ENCODE results near the gene CTTN. TPM values are rescaled to one million over a fixed set of nuclear protein-coding genes. Genes with fewer than 3 reads are reported as not detected.

CTTN gene
- total and polyA plus RNA-seq, 9 of the 15 experiments (the other 6 are each of a cell fraction or from before 2014, with no cell fraction given), result 9.9 to 158 (median 99.7) TPM

GRCh38 chr11:70423523-70424505 lies 25.5 kb downstream of the CTTN start (continued):
- TF ChIP-seq SMAD4 (CRISPR knock-in tag; conservative IDR thresholded peaks at IDR 0.05) (peak; percentile 95), TFE3 (CRISPR knock-in tag; IDR thresholded peaks at IDR 0.05) (no peak), POLR2B (IDR thresholded peaks at IDR 0.05; ENCODE audit: low read depth, partially characterized antibody) (peak; percentile 36), NR3C1 (CRISPR knock-in tag; IDR thresholded peaks at IDR 0.05) (no peak), ZNF511 (CRISPR knock-in tag; IDR thresholded peaks at IDR 0.05) (peak; percentile 30; the same call in 1 of the 2 replicates), ZBTB26 (CRISPR knock-in tag; IDR thresholded peaks at IDR 0.05) (0 out of 2 replicates have a peak, but pooled peaks have one; percentile 38), ATF7 (IDR thresholded peaks at IDR 0.05) (peak; percentile 48; the same call in 1 of the 2 replicates), CEBPG (CRISPR knock-in tag; IDR thresholded peaks at IDR 0.05) (peak; percentile 65; the same call in 1 of the 2 replicates), CEBPG (tag; conservative IDR thresholded peaks at IDR 0.05 in 1 of 2, IDR thresholded peaks at IDR 0.05 in 1 of 2) (0 out of 4 replicates have a peak, but pooled peaks of 1 of the 2 experiments have one; percentile 50), HMBOX1 (IDR thresholded peaks at IDR 0.05) (no peak), NEUROD1 (IDR thresholded peaks at IDR 0.05; ENCODE audit: borderline replicate concordance, low read depth, low read length, partially characterized antibody) (peak; percentile 58), ARID1B (IDR thresholded peaks at IDR 0.05) (peak; percentile 69), JUNB (CRISPR knock-in tag; conservative IDR thresholded peaks at IDR 0.05) (0 out of 2 replicates have a peak, but pooled peaks have one; percentile 13), ZNF609 (CRISPR knock-in tag; IDR thresholded peaks at IDR 0.05; ENCODE audit: borderline replicate concordance) (peak; percentile 94; the same call in 1 of the 2 replicates), DPF2 (IDR thresholded peaks at IDR 0.05) (peak; percentile 56), TEAD1 (CRISPR knock-in tag; IDR thresholded peaks at IDR 0.05) (peak; percentile 44 to 83; a peak in 2 of 4 replicates), BCOR (IDR thresholded peaks at IDR 0.05) (0 out of 2 replicates have a peak, but pooled peaks have one; percentile 13)

Measured in K562 (cell line).